ENCODE results near the gene MEGF11. TPM values are rescaled to one million over a fixed set of nuclear protein-coding genes. Genes with fewer than 3 reads are reported as not detected.

The MEGF11 gene
- total and polyA plus RNA-seq, 3 experiments from 2014 or later = not detected

DNA sequence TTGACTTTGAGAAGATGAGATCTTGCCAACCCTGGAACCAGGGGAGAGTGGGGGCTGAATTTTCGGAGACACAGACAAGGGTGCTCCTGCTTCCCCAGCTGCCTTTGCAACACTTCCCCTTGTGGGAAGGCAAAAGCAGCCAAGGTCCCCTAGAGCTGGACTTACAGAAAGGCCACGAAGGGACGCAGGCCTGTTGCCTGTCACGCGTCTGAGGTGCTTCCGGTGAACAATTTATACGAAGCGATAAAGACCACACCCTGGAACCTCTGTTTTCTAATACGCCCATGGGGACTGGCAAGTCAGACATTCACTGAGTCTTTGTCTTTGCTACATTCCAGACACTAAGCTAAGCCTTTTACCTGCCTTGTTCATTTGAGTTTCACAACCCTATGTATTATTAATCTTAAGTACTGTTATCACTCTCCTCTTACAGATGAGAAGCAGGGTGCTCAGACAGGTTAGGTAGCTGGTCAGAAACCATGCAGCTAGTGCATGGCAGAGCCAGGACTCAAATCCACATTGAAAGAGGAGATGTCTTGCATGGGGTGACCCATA, 13.2 kb downstream of the MEGF11 start:
- Mint-ChIP-seq H3K27ac (no peak overlapping the region), H3K4me3 (no peak overlapping the region), H3K36me3 (no peaks in the 10 kb centered on the region), H3K27me3 (peaks cover 23 to 63% of the 10 kb centered on the region in 2 donors), H3K4me1 (no peaks in the 10 kb centered on the region), H3K9me3 (no peaks in the 10 kb centered on the region)
- H3K4me3 ChIP-seq (ENCODE audit: low read length) = no peak overlapping the region
- no peaks in the 10 kb centered on the region for H3K4me1 ChIP-seq (ENCODE audit: insufficient read depth, low read length)
- no peak overlapping the region for H3K27ac ChIP-seq (ENCODE audit: low read depth, low read length)
- no peaks in the 10 kb centered on the region for H3K27me3 ChIP-seq (ENCODE audit: insufficient read depth, low read length, poor library complexity, severe bottlenecking)
- no peaks in the 10 kb centered on the region for H3K36me3 ChIP-seq (ENCODE audit: insufficient read depth, low read length)
- no peak for DNase-seq
- no peaks in the 10 kb centered on the region for H3K9me3 ChIP-seq (ENCODE audit: low read length)
- POLR2A ChIA-PET = no interaction called here
- CTCF ChIA-PET = no interaction called here

DNA sequence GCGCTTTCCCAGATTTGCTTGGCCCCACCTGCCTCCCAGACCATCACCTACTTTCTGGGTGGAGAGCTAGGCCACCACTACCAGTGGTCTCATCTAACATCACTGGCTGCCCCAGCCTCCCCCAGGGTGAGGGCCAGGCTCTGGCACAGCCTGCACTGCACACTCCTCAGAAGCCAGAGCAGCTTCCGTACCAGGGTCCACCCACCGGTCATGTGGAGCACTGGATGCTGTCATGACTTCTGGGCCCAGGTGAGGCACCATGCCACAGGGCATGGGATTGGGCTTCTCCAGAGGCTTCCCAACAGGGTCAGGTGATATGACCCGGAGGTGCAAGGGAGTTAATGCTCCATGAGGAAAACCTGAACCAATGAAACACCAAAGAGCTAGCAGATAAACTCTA, 14.0 kb downstream of the MEGF11 start:
- no peak overlapping the region for H3K27ac Mint-ChIP-seq

DNA sequence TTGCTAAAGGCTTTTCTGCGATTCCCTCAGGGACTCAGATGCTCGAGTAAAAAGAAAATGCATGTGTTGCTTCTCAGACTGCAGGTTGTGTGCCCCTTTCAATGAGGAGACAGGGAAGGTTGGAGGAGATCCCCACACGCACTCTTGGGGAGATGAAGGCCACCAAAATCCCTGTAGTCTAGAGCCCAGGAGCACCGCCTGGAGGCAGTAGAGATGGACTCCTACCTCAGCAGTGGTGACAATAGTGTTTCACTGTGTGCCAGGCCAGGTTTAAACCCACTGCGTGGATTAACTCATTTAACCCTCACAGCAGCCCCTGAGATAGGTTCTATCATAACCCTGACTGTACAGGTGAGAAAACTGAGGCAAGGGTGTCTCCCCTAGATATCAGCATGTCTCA, 15.2 kb downstream of the MEGF11 start:
- peaks cover 21 to 57% of the 10 kb centered on the region in 2 donors for H3K27me3 Mint-ChIP-seq
- no peak overlapping the region for H3K4me3 Mint-ChIP-seq
- Histone ChIP-seq H3K4me3 (ENCODE audit: low read length) (no peak overlapping the region), H3K36me3 (ENCODE audit: insufficient read depth, low read length) (no peaks in the 10 kb centered on the region), H3K9me3 (ENCODE audit: low read length) (no peaks in the 10 kb centered on the region), H3K27ac (ENCODE audit: low read depth, low read length) (no peak overlapping the region), H3K27me3 (ENCODE audit: insufficient read depth, low read length, poor library complexity, severe bottlenecking) (no peaks in the 10 kb centered on the region), H3K4me1 (ENCODE audit: insufficient read depth, low read length) (no peaks in the 10 kb centered on the region)
- DNase-seq = no peak
- no peak overlapping the region for H3K27ac Mint-ChIP-seq
- no peaks in the 10 kb centered on the region for H3K9me3 Mint-ChIP-seq
- no peaks in the 10 kb centered on the region for H3K4me1 Mint-ChIP-seq
- H3K36me3 Mint-ChIP-seq = no peaks in the 10 kb centered on the region
- ChIA-PET POLR2A (no interaction called here), CTCF (no interaction called here)

More for the DNA sequence above, 14.0 kb downstream of the MEGF11 start:
- Mint-ChIP-seq H3K36me3 (no peaks in the 10 kb centered on the region), H3K4me3 (no peak overlapping the region), H3K9me3 (no peaks in the 10 kb centered on the region), H3K27me3 (peaks cover 17 to 58% of the 10 kb centered on the region in 2 donors), H3K4me1 (no peaks in the 10 kb centered on the region)
- Histone ChIP-seq H3K4me3 (ENCODE audit: low read length) (no peak overlapping the region), H3K9me3 (ENCODE audit: low read length) (no peaks in the 10 kb centered on the region), H3K4me1 (ENCODE audit: insufficient read depth, low read length) (no peaks in the 10 kb centered on the region), H3K27ac (ENCODE audit: low read depth, low read length) (no peak overlapping the region), H3K36me3 (ENCODE audit: insufficient read depth, low read length) (no peaks in the 10 kb centered on the region), H3K27me3 (ENCODE audit: insufficient read depth, low read length, poor library complexity, severe bottlenecking) (no peaks in the 10 kb centered on the region)
- POLR2A ChIA-PET = no interaction called here
- CTCF ChIA-PET = no interaction called here
- DNase-seq = no peak

DNA sequence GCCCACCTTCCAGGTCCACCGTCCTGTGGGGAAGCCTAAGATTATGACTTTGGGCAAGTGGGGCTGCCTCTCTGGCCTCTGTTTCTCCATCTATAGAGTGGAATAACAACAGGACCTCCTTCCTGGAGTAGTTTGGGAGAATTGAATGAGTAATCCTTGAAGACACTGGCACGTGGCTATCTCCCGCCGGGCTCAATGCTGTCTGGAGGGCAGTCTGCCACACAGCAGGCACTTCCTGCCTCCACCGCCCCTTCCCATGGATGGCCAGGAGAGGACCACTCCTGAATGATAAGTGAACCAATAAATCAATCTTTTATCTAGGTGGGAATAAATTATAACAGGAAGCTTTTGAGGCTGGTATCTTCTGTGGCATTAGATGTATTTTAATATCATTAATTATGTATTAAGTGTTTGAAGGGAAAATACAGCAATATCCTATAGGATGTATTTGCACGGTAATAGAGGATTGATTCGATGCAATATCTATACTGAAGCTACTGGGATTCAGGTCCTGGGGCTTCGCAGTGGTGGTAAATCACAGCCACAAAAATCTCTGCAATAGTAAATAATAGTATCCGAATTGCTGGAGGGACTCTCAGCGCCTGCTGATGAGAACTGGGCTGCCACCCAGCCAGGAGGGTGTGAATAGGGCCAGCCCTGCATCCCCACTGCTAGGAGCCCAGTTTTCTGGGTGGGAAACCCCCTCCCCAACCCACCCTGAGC, 15.9 kb downstream of the MEGF11 start:
- no peak overlapping the region for H3K4me3 ChIP-seq (ENCODE audit: low read length)
- H3K4me1 ChIP-seq (ENCODE audit: insufficient read depth, low read length) = no peaks in the 10 kb centered on the region
- Mint-ChIP-seq H3K4me3 (no peak overlapping the region), H3K36me3 (no peaks in the 10 kb centered on the region), H3K27me3 (peaks cover 19 to 57% of the 10 kb centered on the region in 2 donors), H3K9me3 (no peaks in the 10 kb centered on the region), H3K27ac (no peak overlapping the region), H3K4me1 (no peaks in the 10 kb centered on the region)
- no peaks in the 10 kb centered on the region for H3K36me3 ChIP-seq (ENCODE audit: insufficient read depth, low read length)
- H3K27me3 ChIP-seq (ENCODE audit: insufficient read depth, low read length, poor library complexity, severe bottlenecking) = no peaks in the 10 kb centered on the region
- no peak overlapping the region for H3K27ac ChIP-seq (ENCODE audit: low read depth, low read length)
- POLR2A ChIA-PET = no interaction called here
- no peaks in the 10 kb centered on the region for H3K9me3 ChIP-seq (ENCODE audit: low read length)
- CTCF ChIA-PET = no interaction called here
- DNase-seq = no peak

DNA sequence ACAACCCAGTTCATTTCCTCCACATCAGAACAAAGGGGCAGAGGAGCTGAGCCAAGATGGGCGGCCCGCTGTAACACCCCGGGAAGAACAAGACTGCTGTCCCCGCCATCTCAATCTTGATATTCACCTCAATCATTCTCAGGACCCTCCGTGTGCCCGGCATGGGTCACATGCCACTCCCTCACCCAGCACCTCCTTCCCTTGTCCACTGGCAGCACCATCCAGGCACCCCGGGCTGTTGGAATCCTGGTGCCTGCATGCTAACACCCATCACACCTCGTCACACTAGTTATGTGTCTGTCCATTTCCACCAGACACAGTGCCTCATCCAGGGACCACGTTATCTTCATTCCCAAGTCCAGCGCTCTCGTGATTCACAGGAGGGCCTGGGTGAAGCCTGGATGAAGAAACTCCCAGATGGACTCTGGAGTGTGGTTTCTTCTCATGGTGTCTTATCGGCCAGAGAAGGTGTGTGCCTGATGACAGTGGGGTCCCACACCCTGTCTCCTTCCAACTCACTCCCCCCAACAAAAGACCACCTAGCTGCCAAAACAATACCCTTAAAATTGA, 16.7 kb downstream of the MEGF11 start:
- no peaks in the 10 kb centered on the region for H3K36me3 Mint-ChIP-seq
- H3K9me3 ChIP-seq (ENCODE audit: low read length) = no peaks in the 10 kb centered on the region
- H3K4me3 Mint-ChIP-seq = no peak overlapping the region
- no peak overlapping the region for H3K27ac Mint-ChIP-seq
- DNase-seq = no peak
- H3K27ac ChIP-seq (ENCODE audit: low read depth, low read length) = no peak overlapping the region
- no peaks in the 10 kb centered on the region for H3K9me3 Mint-ChIP-seq
- no peaks in the 10 kb centered on the region for H3K36me3 ChIP-seq (ENCODE audit: insufficient read depth, low read length)
- no peaks in the 10 kb centered on the region for H3K4me1 ChIP-seq (ENCODE audit: insufficient read depth, low read length)
- POLR2A ChIA-PET = no interaction called here
- CTCF ChIA-PET = no interaction called here
- no peaks in the 10 kb centered on the region for H3K27me3 ChIP-seq (ENCODE audit: insufficient read depth, low read length, poor library complexity, severe bottlenecking)
- H3K4me1 Mint-ChIP-seq = no peaks in the 10 kb centered on the region
- no peak overlapping the region for H3K4me3 ChIP-seq (ENCODE audit: low read length)
- peaks cover 19 to 56% of the 10 kb centered on the region in 2 donors for H3K27me3 Mint-ChIP-seq

DNA sequence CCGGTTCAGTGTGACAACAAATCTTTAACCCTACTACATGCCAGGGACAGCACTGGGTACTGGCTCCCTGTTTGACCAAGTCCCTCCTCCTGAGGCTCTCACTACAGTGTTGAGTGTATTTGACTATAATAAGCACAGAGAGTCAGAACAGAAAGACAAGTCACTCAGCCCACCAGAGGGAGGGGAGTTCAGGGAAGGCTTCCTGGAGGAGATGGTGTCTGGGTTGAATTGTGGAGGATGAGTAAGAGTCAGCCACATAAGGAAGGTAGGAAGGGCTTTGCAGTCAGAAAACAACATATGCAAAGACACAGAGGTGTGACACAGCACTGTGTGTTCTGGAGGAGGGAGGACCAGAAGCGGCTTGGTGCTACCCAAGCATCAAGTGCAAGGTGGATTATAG, 17.7 kb downstream of the MEGF11 start:
- Histone ChIP-seq H3K9me3 (ENCODE audit: low read length) (no peaks in the 10 kb centered on the region), H3K27me3 (ENCODE audit: insufficient read depth, low read length, poor library complexity, severe bottlenecking) (no peaks in the 10 kb centered on the region), H3K4me3 (ENCODE audit: low read length) (no peak overlapping the region), H3K27ac (ENCODE audit: low read depth, low read length) (no peak overlapping the region), H3K4me1 (ENCODE audit: insufficient read depth, low read length) (no peaks in the 10 kb centered on the region), H3K36me3 (ENCODE audit: insufficient read depth, low read length) (no peaks in the 10 kb centered on the region)
- Mint-ChIP-seq H3K27me3 (peaks cover 20 to 46% of the 10 kb centered on the region in 2 donors), H3K4me3 (no peak overlapping the region), H3K36me3 (no peaks in the 10 kb centered on the region), H3K27ac (no peak overlapping the region), H3K4me1 (no peaks in the 10 kb centered on the region), H3K9me3 (no peaks in the 10 kb centered on the region)
- DNase-seq = no peak
- CTCF ChIA-PET = no interaction called here
- POLR2A ChIA-PET = no interaction called here

DNA sequence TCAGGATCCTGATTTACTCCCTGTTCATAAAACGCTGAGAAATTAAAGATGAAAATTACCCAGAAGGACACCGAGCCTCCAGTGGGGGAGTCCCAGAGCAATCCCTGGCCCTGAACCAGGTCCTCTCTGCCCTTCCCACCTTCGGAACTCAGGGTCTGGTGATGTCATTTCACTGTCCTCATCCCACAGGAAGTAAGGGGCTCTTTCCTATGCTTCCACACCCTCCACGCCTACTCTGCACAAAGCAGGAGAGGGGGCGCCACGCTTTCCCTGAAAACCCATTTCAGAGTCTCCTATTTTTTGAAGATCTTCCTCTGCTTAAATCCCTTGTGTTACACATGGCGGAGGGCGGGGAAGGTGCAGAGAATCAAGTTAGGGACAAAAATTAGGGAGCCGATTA, 18.8 kb downstream of the MEGF11 start:
- no peak overlapping the region for H3K27ac Mint-ChIP-seq
- ChIA-PET POLR2A (interaction anchor here (0.6 kb wide), 1 partner anchor 82 kb away, joined by 5 read pairs; no protein-coding TSS in a partner anchor), CTCF (no interaction called here)
- Histone ChIP-seq H3K4me3 (ENCODE audit: low read length) (no peak overlapping the region), H3K27me3 (ENCODE audit: insufficient read depth, low read length, poor library complexity, severe bottlenecking) (no peaks in the 10 kb centered on the region), H3K9me3 (ENCODE audit: low read length) (no peaks in the 10 kb centered on the region), H3K4me1 (ENCODE audit: insufficient read depth, low read length) (no peaks in the 10 kb centered on the region), H3K36me3 (ENCODE audit: insufficient read depth, low read length) (no peaks in the 10 kb centered on the region), H3K27ac (ENCODE audit: low read depth, low read length) (no peak overlapping the region)
- no peaks in the 10 kb centered on the region for H3K36me3 Mint-ChIP-seq
- DNase-seq = no peak
- no peaks in the 10 kb centered on the region for H3K4me1 Mint-ChIP-seq
- no peaks in the 10 kb centered on the region for H3K9me3 Mint-ChIP-seq
- H3K4me3 Mint-ChIP-seq = no peak overlapping the region
- H3K27me3 Mint-ChIP-seq = peaks cover 13 to 49% of the 10 kb centered on the region in 2 donors

DNA sequence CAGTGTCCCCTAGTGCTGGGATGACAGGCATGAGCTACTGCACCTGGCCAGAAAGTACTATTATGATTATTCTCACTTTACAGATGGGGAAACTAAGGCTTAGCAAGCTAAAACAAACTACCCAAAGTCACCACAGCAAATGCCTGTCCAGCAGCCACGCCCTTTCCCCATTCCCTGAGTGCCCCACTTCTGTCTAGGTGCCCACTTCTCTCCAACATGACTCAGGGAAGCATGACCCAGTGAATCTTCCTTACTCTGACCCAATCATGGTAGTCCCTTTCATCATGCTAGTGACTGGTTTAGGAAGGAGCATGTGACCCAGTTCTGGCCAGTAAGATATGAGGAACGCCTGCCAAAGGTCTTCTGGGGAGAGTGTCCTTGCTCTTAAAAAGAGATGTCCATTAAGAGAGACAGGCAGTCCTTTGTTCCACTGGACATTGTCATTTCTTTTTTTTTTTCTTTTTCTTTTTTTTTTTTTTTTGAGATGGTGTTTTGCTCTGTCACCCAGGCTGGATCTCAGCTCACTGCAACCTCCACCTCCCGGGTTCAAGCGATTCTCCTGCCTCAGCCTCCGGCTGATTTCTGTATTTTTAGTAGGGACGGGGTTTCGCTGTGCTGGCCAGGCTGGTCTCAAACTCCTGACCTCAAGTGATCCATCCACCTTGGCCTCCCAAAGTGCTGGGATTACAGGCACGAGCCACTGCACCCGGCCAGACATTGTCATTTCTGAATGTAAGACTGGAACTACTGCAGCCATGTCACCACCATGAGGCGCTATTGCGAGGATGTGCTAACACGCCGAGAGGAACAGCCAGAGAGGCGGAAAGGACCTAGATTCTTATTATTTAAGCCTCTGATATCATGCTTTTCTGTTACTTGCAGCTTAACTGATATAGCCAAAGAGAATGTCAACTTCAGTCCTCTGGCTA, 19.8 kb downstream of the MEGF11 start:
- H3K27ac Mint-ChIP-seq = no peak overlapping the region
- Histone ChIP-seq H3K9me3 (ENCODE audit: low read length) (no peaks in the 10 kb centered on the region), H3K27me3 (ENCODE audit: insufficient read depth, low read length, poor library complexity, severe bottlenecking) (no peaks in the 10 kb centered on the region), H3K4me3 (ENCODE audit: low read length) (no peak overlapping the region), H3K4me1 (ENCODE audit: insufficient read depth, low read length) (no peaks in the 10 kb centered on the region), H3K27ac (ENCODE audit: low read depth, low read length) (no peak overlapping the region), H3K36me3 (ENCODE audit: insufficient read depth, low read length) (no peaks in the 10 kb centered on the region)
- POLR2A ChIA-PET = no interaction called here
- no peaks in the 10 kb centered on the region for H3K4me1 Mint-ChIP-seq
- no peak for DNase-seq
- peaks cover 11 to 39% of the 10 kb centered on the region in 2 donors for H3K27me3 Mint-ChIP-seq
- CTCF ChIA-PET = no interaction called here
- H3K4me3 Mint-ChIP-seq = no peak overlapping the region
- no peaks in the 10 kb centered on the region for H3K36me3 Mint-ChIP-seq
- H3K9me3 Mint-ChIP-seq = peaks cover 0 to 2% (median 0%) of the 10 kb centered on the region in 5 donors
